ENCODE measurements around the gene COLQ. TPM values are rescaled to one million over a fixed set of nuclear protein-coding genes. Genes with fewer than 3 reads are reported as not detected.

The COLQ gene
- total RNA-seq, 1 donor from 2014 or later, result 1.5 TPM

DNA sequence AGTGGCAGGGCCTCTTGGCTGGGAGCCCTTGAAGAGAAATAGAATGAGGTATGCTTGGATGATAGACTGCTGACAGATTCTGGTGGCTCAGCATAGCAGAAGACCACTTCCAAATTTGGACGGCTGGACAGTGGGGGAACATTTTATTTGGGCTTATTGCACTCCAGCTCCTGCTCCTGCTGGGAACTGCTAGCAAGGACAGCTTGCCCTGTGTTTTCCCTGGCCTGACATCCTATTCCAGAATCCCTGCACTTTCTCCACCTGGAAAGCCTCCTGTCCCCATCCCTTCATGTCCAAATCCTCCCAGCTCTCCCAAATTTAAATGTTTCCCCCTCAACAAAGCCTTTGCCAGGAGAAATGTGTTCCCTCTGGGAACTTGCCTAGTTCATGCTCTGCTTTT, 9.8 kb upstream of the COLQ start:
- Mint-ChIP-seq H3K27me3 (ENCODE audit: insufficient read depth, low read depth) (peaks cover 4% of the 10 kb centered on the region), H3K36me3 (no peaks in the 10 kb centered on the region), H3K27ac (no peak overlapping the region), H3K4me3 (no peak overlapping the region), H3K9me3 (no peaks in the 10 kb centered on the region), H3K4me1 (peaks cover 7% of the 10 kb centered on the region)
- Histone ChIP-seq H3K9ac (no peak overlapping the region), H3K27me3 (no peaks in the 10 kb centered on the region), H3K36me3 (no peaks in the 10 kb centered on the region), H3K9me3 (ENCODE audit: low read depth) (no peaks in the 10 kb centered on the region), H3K79me2 (ENCODE audit: low read depth) (no peaks in the 10 kb centered on the region), H3F3A (ENCODE audit: low read depth) (no peaks in the 10 kb centered on the region), H4K20me1 (ENCODE audit: low read depth) (no peaks in the 10 kb centered on the region), H3K4me2 (no peak overlapping the region), H3K27ac (no peak overlapping the region), H3K4me3 (no peak overlapping the region), H3K4me1 (no peaks in the 10 kb centered on the region), H2AFZ (replicated peaks) (no peak overlapping the region)
- no peak for DNase-seq (ENCODE audit: low spot score)
- TF ChIP-seq EZH2 (IDR thresholded peaks at IDR 0.05), result no peak
- TF ChIP-seq, protein P1, sequence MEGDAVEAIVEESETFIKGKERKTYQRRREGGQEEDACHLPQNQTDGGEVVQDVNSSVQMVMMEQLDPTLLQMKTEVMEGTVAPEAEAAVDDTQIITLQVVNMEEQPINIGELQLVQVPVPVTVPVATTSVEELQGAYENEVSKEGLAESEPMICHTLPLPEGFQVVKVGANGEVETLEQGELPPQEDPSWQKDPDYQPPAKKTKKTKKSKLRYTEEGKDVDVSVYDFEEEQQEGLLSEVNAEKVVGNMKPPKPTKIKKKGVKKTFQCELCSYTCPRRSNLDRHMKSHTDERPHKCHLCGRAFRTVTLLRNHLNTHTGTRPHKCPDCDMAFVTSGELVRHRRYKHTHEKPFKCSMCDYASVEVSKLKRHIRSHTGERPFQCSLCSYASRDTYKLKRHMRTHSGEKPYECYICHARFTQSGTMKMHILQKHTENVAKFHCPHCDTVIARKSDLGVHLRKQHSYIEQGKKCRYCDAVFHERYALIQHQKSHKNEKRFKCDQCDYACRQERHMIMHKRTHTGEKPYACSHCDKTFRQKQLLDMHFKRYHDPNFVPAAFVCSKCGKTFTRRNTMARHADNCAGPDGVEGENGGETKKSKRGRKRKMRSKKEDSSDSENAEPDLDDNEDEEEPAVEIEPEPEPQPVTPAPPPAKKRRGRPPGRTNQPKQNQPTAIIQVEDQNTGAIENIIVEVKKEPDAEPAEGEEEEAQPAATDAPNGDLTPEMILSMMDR (IDR thresholded peaks at IDR 0.05), result no peak
- TF ChIP-seq EZH2phosphoT487 (IDR thresholded peaks at IDR 0.05), result no peak

GRCh38 chr3:15528854-15529537, 7.5 kb upstream of the COLQ start:
- Histone ChIP-seq H3K9me3 (ENCODE audit: low read depth) (no peaks in the 10 kb centered on the region), H3K79me2 (ENCODE audit: low read depth) (no peaks in the 10 kb centered on the region), H3K4me2 (no peak overlapping the region), H3K27ac (no peak overlapping the region), H3K4me3 (no peak overlapping the region), H2AFZ (replicated peaks) (no peak overlapping the region), H4K20me1 (ENCODE audit: low read depth) (no peaks in the 10 kb centered on the region), H3F3A (ENCODE audit: low read depth) (no peaks in the 10 kb centered on the region), H3K36me3 (no peaks in the 10 kb centered on the region), H3K4me1 (no peaks in the 10 kb centered on the region), H3K27me3 (peaks cover 6% of the 10 kb centered on the region), H3K9ac (no peak overlapping the region)
- TF ChIP-seq EZH2phosphoT487 (IDR thresholded peaks at IDR 0.05), result no peak
- TF ChIP-seq, protein P1 (IDR thresholded peaks at IDR 0.05), result no peak
- no peak overlapping the region for H3K4me3 Mint-ChIP-seq
- peaks cover 7% of the 10 kb centered on the region for H3K4me1 Mint-ChIP-seq
- H3K27me3 Mint-ChIP-seq (ENCODE audit: insufficient read depth, low read depth), result peaks cover 4% of the 10 kb centered on the region
- no peaks in the 10 kb centered on the region for H3K36me3 Mint-ChIP-seq
- DNase-seq (ENCODE audit: low spot score), result no peak
- H3K27ac Mint-ChIP-seq, result no peak overlapping the region
- H3K9me3 Mint-ChIP-seq, result no peaks in the 10 kb centered on the region

GRCh38 chr3:15527031-15527459, 5.5 kb upstream of the COLQ start:
- Mint-ChIP-seq H3K27ac (peak overlapping the region; percentile 46), H3K4me3 (no peak overlapping the region), H3K36me3 (no peaks in the 10 kb centered on the region), H3K27me3 (ENCODE audit: insufficient read depth, low read depth) (peaks cover 2% of the 10 kb centered on the region), H3K4me1 (peaks cover 9% of the 10 kb centered on the region), H3K9me3 (no peaks in the 10 kb centered on the region)
- peak; percentile 71 for DNase-seq (ENCODE audit: low spot score)
- Histone ChIP-seq H3K9ac (no peak overlapping the region), H3K27me3 (peaks cover 6% of the 10 kb centered on the region), H3K9me3 (ENCODE audit: low read depth) (no peaks in the 10 kb centered on the region), H2AFZ (replicated peaks) (no peak overlapping the region), H3K4me2 (no peak overlapping the region), H3K4me1 (peaks cover under 1% of the 10 kb centered on the region), H3F3A (ENCODE audit: low read depth) (no peaks in the 10 kb centered on the region), H3K27ac (no peak overlapping the region), H3K4me3 (no peak overlapping the region), H3K36me3 (no peaks in the 10 kb centered on the region), H4K20me1 (ENCODE audit: low read depth) (no peaks in the 10 kb centered on the region), H3K79me2 (ENCODE audit: low read depth) (no peaks in the 10 kb centered on the region)
- TF ChIP-seq, protein P1 (IDR thresholded peaks at IDR 0.05), result peak; percentile 54
- no peak for TF ChIP-seq EZH2 (IDR thresholded peaks at IDR 0.05)

Measured in neural progenitor cell (in vitro differentiated cells).